Cardiac muscle cell (in vitro differentiated cells and primary cell): ENCODE data around the gene FGFBP2. TPM values are rescaled to one million over a fixed set of nuclear protein-coding genes. Genes with fewer than 3 reads are reported as not detected.

ENCODE experiments used
- DNase-seq, 2 donors: peaks; one replicate each; pipeline versions ENCODE4 v3.0.0 to v3.0.0-alpha.2; 2010 to 2017; ENCODE audit warnings: low read depth in 1 of 2, low spot score in 1 of 2
- H3K27ac ChIP-seq: fragments of 200-600 bp; sonication (generic); 2 replicates; pipeline ENCODE4 v1.5.1; 2016
- H3K27me3 ChIP-seq: fragments of 200-600 bp; sonication (generic); 2 replicates; pipeline ENCODE4 v1.6.0; 2016; ENCODE audit warnings: control low read depth
- H3K36me3 ChIP-seq: fragments of 200-600 bp; sonication (generic); 2 replicates; pipeline ENCODE4 v1.5.1; 2016; ENCODE audit warnings: control low read depth
- H3K4me1 ChIP-seq: fragments of 200-600 bp; sonication (generic); 2 replicates; pipeline ENCODE4 v1.8.1; 2017; ENCODE audit warnings: low read depth, mild to moderate bottlenecking, mixed run types
- H3K4me3 ChIP-seq: fragments of 200-600 bp; sonication (generic); 2 replicates; pipeline ENCODE4 v1.5.1; 2016; ENCODE audit warnings: mild to moderate bottlenecking
- H3K9me3 ChIP-seq: fragments of 200-600 bp; sonication (generic); 2 replicates; pipeline ENCODE4 v1.5.1; 2017; ENCODE audit warnings: low read depth, mild to moderate bottlenecking, control low read depth
- CTCF ChIP-seq: IDR thresholded peaks from 2 replicates; pipeline ENCODE4 v1.5.1; 2012; ENCODE audit warnings: low read depth, mild to moderate bottlenecking, low read length
- polyA plus RNA-seq: library from polyadenylated mRNA; unstranded; fragments of >200 nt; fragmentation: Nextera tagmentation; extraction: Ambion mirVana; gene quantifications from 2 replicates; pipeline ENCODE4 v1.2.1, GENCODE V29; 2016
- total RNA-seq: library from RNA; depleted of rRNA; stranded (reverse); fragments of >200 nt; gene quantifications from 2 replicates; pipeline ENCODE4 v1.2.3, GENCODE V29; 2016

FGFBP2 gene
- total and polyA plus RNA-seq, 2 experiments from 2014 or later, result not detected

GRCh38 chr4:15947684-15948083 is 15.3 kb downstream of the FGFBP2 start:
- Histone ChIP-seq H3K27ac (no peak overlapping the region), H3K4me1 (no peaks in the 10 kb centered on the region), H3K36me3 (no peaks in the 10 kb centered on the region), H3K9me3 (no peaks in the 10 kb centered on the region), H3K4me3 (no peak overlapping the region), H3K27me3 (peaks cover under 1% of the 10 kb centered on the region)
- DNase-seq, result no peak
- TF ChIP-seq CTCF, result no peak

GRCh38 chr4:15945516-15945915 is 17.5 kb downstream of the FGFBP2 start:
- peaks cover 3% of the 10 kb centered on the region for H3K27me3 ChIP-seq
- no peaks in the 10 kb centered on the region for H3K36me3 ChIP-seq
- peak in 1 of 2 donors; percentile 38 for DNase-seq
- H3K9me3 ChIP-seq, result no peaks in the 10 kb centered on the region
- no peak for TF ChIP-seq CTCF
- H3K4me3 ChIP-seq, result no peak overlapping the region
- H3K27ac ChIP-seq, result no peak overlapping the region
- H3K4me1 ChIP-seq, result no peaks in the 10 kb centered on the region

GRCh38 chr4:15944895-15945294 is 18.1 kb downstream of the FGFBP2 start:
- no peak for TF ChIP-seq CTCF
- Histone ChIP-seq H3K27ac (no peak overlapping the region), H3K36me3 (no peaks in the 10 kb centered on the region), H3K4me3 (no peak overlapping the region), H3K9me3 (no peaks in the 10 kb centered on the region), H3K4me1 (no peaks in the 10 kb centered on the region), H3K27me3 (peaks cover 3% of the 10 kb centered on the region)
- no peak for DNase-seq

- no peak for DNase-seq
- Histone ChIP-seq H3K36me3 (no peaks in the 10 kb centered on the region), H3K4me1 (no peaks in the 10 kb centered on the region), H3K27me3 (peaks cover 6% of the 10 kb centered on the region), H3K27ac (no peak overlapping the region), H3K9me3 (no peaks in the 10 kb centered on the region), H3K4me3 (no peak overlapping the region)
- TF ChIP-seq CTCF, result no peak
These were observed 20.7 kb downstream of the FGFBP2 start for GRCh38 chr4:15942283-15942682.

GRCh38 chr4:15938640-15939039 is 24.3 kb downstream of the FGFBP2 start, which contains the start of gene FGFBP1:
FGFBP1 (minus strand) TSS chr4:15938740; CDS start chr4:15936632, 2,108 bp downstream.
- H3K27me3 ChIP-seq, result peaks cover 6% of the 10 kb centered on the region
- no peak for TF ChIP-seq CTCF
- no peaks in the 10 kb centered on the region for H3K9me3 ChIP-seq
- no peaks in the 10 kb centered on the region for H3K4me1 ChIP-seq
- no peak for DNase-seq
- H3K36me3 ChIP-seq, result no peaks in the 10 kb centered on the region
- no peak within 1 kb of the TSS for H3K4me3 ChIP-seq
- H3K27ac ChIP-seq, result no peak within 1 kb of the TSS

- no peak for TF ChIP-seq CTCF
These were observed 24.8 kb downstream of the FGFBP2 start for GRCh38 chr4:15938182-15938581.

More at GRCh38 chr4:15938182-15938581, 24.8 kb downstream of the FGFBP2 start:
- H3K27me3 ChIP-seq, result peaks cover 6% of the 10 kb centered on the region
- no peaks in the 10 kb centered on the region for H3K4me1 ChIP-seq
- no peaks in the 10 kb centered on the region for H3K9me3 ChIP-seq
- no peak for DNase-seq
- H3K4me3 ChIP-seq, result no peak overlapping the region
- H3K36me3 ChIP-seq, result no peaks in the 10 kb centered on the region
- no peak overlapping the region for H3K27ac ChIP-seq
